Dermis microvascular lymphatic vessel endothelial cell (primary cell): Measurements from ENCODE around the gene TMPRSS11A. TPM values are rescaled to one million over a fixed set of nuclear protein-coding genes. Genes with fewer than 3 reads are reported as not detected.

Source experiments
- DNase-seq, 2 donors: peaks; one replicate each; pipeline versions ENCODE4 v3.0.0 to v3.0.0-alpha.2; 2010; ENCODE audit warnings: low read depth in 2 of 2
- total RNA-seq: library from RNA; depleted of rRNA; stranded (reverse); fragments of >200 nt; gene quantifications from 2 replicates; pipeline ENCODE4 v1.2.1, GENCODE V29; 2014

TMPRSS11A gene
- total RNA-seq, 1 donor from 2014 or later: not detected

GRCh38 chr4:67912080-67912479, 51.2 kb downstream of the TMPRSS11A start:
- no peak for DNase-seq

GRCh38 chr4:67911638-67912037, 51.7 kb downstream of the TMPRSS11A start:
- no peak for DNase-seq

DNA sequence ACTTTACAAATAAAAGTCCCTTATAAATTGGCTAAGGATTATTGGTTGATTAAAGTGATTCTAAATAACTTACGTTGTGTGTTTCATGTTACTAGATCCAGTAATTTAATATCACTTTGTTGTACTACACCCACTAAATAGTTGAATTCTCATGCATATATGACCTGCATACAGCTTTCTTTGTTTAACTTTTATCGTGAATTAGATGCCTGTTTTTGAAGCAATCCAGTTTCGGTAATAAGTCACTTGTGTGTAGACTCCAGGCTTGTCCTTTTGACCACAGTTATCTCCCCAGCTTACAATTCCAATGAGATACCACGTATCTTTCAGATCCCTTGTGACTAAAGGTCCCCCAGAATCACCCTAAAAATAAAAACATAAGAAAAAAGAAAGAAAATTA, 52.2 kb downstream of the TMPRSS11A start:
- DNase-seq: no peak

GRCh38 chr4:67910585-67910905, 52.7 kb downstream of the TMPRSS11A start:
- DNase-seq: no peak

- DNase-seq: peak; percentile 15 to 21
These were observed 53.2 kb downstream of the TMPRSS11A start for GRCh38 chr4:67909905-67910584.

- DNase-seq: no peak
These were observed 55.6 kb downstream of the TMPRSS11A start for GRCh38 chr4:67907650-67908049.

GRCh38 chr4:67899096-67899495, 64.2 kb downstream of the TMPRSS11A start:
- DNase-seq: no peak

GRCh38 chr4:67897686-67898085, 65.6 kb downstream of the TMPRSS11A start:
- no peak for DNase-seq

DNA sequence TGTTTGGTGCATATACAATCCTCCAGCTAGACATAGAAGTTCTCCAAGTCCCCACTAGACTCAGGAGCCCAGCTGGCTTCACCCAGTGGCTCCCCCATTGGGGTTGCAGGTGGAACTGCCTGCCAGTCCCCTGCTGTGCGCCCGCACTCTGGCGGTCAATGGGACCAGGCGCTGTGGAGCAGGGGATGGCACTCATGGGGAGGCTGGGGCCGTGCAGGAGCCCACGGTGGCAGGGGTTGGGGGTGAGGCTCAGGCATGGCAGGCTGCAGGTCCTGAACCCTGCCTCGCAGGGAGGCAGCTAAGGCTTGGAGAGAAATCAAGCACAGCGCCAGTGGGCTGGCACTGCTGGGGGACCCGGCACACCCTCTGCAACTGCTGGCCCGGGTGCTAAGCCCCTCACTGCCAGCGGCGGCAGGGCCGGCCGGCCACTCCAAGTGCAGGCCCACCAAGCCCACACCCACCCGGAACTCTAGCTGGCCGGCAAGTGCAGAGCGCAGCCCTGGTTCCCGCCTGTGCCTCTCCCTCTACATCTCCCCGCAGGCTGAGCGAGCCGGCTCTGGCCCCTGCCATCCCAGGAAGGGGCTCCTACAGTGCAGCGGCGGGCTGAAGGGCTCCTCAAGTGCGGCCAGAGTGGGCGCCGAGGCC, 66.8 kb downstream of the TMPRSS11A start:
- no peak for DNase-seq

GRCh38 chr4:67894659-67895058, 68.6 kb downstream of the TMPRSS11A start:
- DNase-seq: no peak

- DNase-seq: no peak
These were observed 70.4 kb downstream of the TMPRSS11A start for GRCh38 chr4:67892905-67893304.

- DNase-seq: no peak
These were observed 71.0 kb downstream of the TMPRSS11A start for GRCh38 chr4:67892253-67892652.

DNA sequence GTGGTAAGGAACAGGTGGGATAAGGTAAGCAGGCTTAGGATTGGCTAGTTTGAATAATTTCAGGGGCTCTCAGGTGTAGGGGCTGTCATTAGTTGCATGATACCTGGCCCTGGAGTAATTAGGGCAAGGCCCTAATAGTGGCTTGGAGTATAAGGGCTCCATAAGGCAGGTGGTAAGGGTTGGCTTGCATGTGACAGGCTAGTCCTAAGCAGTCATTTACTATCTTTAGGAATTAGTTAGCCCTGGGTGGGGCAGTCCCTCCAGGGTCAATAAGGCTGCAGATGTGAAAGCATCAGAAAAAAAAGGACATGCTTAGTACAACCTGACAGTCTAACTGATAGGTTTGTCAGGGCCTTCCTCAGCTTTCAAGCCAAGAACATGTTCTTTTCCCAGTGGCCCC, 71.6 kb downstream of the TMPRSS11A start:
- DNase-seq: no peak

DNA sequence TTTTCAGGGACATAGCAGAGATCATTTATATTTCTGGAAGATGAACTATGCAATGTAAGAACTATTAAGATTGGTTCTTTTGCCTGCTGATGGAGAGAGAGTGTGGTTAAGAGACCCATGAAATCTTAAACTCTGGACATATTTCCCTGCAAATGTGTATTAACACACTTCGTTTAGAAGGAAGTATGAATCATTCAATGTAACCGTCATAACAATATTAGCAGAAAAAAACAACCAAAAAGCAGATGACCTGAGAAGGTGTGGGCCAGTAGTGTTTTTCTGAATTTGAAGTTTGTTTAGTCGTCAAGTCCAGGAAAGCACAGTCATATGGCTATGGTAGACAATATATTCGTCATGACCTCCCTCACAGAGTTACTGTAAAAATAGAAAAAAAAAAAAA, 77.0 kb downstream of the TMPRSS11A start:
- peak; percentile 71 to 94 for DNase-seq

- DNase-seq: peak; percentile 47 to 91
These were observed 77.5 kb downstream of the TMPRSS11A start for GRCh38 chr4:67885762-67886161.

DNA sequence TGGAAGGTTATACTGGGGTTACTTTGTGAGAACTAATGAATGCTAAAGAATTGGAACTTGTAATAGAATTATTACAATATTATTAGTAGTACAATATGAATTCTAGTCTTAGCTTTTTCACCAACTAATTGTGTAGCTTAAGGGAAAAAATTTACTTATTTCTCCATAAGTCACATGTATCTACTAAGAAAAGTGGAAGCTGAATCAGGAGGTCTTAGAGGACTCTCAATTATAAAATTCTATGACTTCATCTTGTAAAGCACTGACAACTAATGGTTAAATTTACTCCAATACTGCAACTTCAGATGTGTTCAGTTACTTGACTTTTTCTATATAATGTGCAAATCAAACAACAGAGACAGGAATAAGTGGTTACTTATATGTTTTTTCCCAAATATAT, 78.6 kb downstream of the TMPRSS11A start:
- DNase-seq: no peak

GRCh38 chr4:67883902-67884301, 79.4 kb downstream of the TMPRSS11A start, which contains the start of gene TMPRSS11D:
TMPRSS11D (minus strand) TSS chr4:67884002; CDS start chr4:67883933, 69 bp downstream.
- DNase-seq: no peak

GRCh38 chr4:67883458-67883857, 79.8 kb downstream of the TMPRSS11A start:
- no peak for DNase-seq

DNA sequence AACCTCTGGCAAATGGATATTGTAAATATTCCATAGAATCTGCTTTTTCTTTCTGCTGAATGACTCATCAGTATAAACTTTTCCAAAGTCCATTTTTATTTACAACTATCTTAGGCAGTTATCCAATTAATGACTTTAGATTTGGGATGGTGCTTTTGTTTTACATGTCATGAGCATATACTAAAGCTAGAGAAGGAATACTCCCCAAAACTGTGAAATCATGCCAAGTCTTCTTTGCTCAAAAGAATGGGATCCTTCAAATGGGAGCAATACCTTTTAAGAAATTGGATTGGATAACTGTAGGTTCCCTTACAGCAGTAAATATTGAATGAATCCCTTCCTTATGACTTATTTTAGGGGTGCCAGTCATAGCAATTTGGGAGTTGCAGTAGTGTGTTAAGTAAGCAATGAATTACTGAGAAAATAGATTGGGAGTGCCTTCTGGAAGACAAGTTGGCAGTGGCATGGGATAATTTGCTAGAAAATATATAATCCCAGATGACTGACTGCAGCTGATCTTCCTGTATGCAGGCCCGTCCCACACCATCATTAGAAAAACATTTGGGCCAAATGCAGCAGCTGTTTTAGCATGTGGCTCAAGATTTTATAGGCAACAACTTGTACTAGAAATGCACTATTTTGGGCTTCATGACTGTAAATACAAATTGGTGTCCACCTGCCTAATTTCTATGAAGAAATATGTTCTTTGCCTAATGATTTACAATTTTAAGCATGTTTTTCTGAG, 82.3 kb downstream of the TMPRSS11A start:
- no peak for DNase-seq

- DNase-seq: no peak
These were observed 83.8 kb downstream of the TMPRSS11A start for GRCh38 chr4:67879486-67879885.

DNA sequence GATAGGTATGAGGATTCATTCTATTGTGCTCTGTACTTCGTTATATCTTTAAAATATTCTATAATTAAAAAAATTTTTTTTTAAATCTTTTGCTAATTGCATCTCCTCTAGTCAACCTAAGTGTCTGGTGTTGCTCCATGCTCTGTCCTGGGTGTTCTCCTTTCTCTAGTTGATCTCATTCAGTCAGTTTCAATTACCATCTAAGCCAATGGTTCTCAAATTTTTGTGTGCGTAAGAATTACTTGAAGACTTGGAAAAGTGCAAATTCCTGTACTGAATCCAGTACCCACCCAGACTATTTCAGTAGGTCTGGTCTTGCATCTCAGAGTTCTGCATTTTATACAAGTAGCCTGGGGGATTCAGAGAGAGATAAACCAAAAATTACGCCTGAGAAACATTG, 86.2 kb downstream of the TMPRSS11A start:
- no peak for DNase-seq

- no peak for DNase-seq
These were observed 88.3 kb downstream of the TMPRSS11A start for GRCh38 chr4:67874986-67875385.

DNA sequence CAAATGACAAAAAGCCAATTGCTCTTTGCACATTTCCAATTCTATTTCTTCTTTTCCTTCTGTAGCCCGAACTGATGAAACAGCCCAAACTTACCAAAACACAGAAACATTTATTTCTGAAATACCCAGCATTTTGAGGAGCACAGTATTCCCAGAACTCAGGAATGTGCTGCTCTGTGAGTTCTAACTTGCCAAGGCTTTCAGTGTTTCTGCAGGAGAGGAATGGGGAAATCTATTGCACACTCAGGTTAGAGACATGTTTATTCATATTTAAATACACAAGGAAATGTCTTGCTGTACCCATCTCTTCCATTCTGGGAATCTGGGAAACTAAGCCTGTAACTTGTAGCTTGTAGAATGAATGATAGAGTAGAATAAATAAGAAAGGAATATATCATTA, 90.2 kb downstream of the TMPRSS11A start:
- no peak for DNase-seq
